HG02870 (cell line): Measurements from ENCODE around the gene AVPR2.

Source experiments
- ATAC-seq: cut with Tn5 transposase; IDR thresholded peaks from one replicate; pipeline ENCODE4 v1.9.1; 2021; ENCODE audit warnings: mild to moderate bottlenecking, moderate library complexity; ENCODE audit not compliant: unreplicated experiment

AVPR2 gene

GRCh38 chrX:153870791-153871360 lies 33.6 kb upstream of the AVPR2 start:
- ATAC-seq, result no peak

- no peak for ATAC-seq
Observed at GRCh38 chrX:153871451-153871850, 33.0 kb upstream of the AVPR2 start.

GRCh38 chrX:153871946-153872878 lies 32.3 kb upstream of the AVPR2 start:
- no peak for ATAC-seq

- ATAC-seq, result no peak
Observed at GRCh38 chrX:153873282-153874084, 31.0 kb upstream of the AVPR2 start.

- ATAC-seq, result no peak
Observed at GRCh38 chrX:153874085-153874365, 30.4 kb upstream of the AVPR2 start.

GRCh38 chrX:153874366-153875125 lies 29.9 kb upstream of the AVPR2 start:
- no peak for ATAC-seq

- ATAC-seq, result no peak
Observed at GRCh38 chrX:153875391-153876111, 28.9 kb upstream of the AVPR2 start.

GRCh38 chrX:153876112-153876491 lies 28.4 kb upstream of the AVPR2 start:
- ATAC-seq, result no peak

- no peak for ATAC-seq
Observed at GRCh38 chrX:153877571-153878261, 26.8 kb upstream of the AVPR2 start.

GRCh38 chrX:153878345-153878744 lies 26.1 kb upstream of the AVPR2 start:
- no peak for ATAC-seq

- no peak for ATAC-seq
Observed at GRCh38 chrX:153878969-153879653, 25.4 kb upstream of the AVPR2 start.

GRCh38 chrX:153879741-153880439 lies 24.6 kb upstream of the AVPR2 start:
- ATAC-seq, result no peak

- no peak for ATAC-seq
Observed at GRCh38 chrX:153880440-153880815, 24.0 kb upstream of the AVPR2 start.

GRCh38 chrX:153881281-153881680 lies 23.2 kb upstream of the AVPR2 start:
- no peak for ATAC-seq

- ATAC-seq, result no peak
Observed at GRCh38 chrX:153882086-153882498, 22.4 kb upstream of the AVPR2 start.

GRCh38 chrX:153882557-153882956 lies 21.9 kb upstream of the AVPR2 start:
- ATAC-seq, result no peak

- ATAC-seq, result no peak
Observed at GRCh38 chrX:153883163-153883843, 21.2 kb upstream of the AVPR2 start.

- ATAC-seq, result no peak
Observed at GRCh38 chrX:153884136-153884535, 20.3 kb upstream of the AVPR2 start.
